HUES6 (cell line): ENCODE data around the gene FOXN3.

Experiments
- H3K27ac ChIP-seq: 2 replicates; pipeline ENCODE4 v1.7.0; 2013; ENCODE audit warnings: low read depth, mild to moderate bottlenecking, low read length, inconsistent platforms
- H3K27me3 ChIP-seq: 2 replicates; pipeline ENCODE4 v1.6.1; 2013; ENCODE audit warnings: low read length; ENCODE audit not compliant: control insufficient read depth, insufficient read depth
- H3K36me3 ChIP-seq: 2 replicates; pipeline ENCODE4 v1.6.1; 2013; ENCODE audit warnings: low read length; ENCODE audit not compliant: control insufficient read depth, insufficient read depth
- H3K4me1 ChIP-seq: 2 replicates; pipeline ENCODE4 v1.6.1; 2013; ENCODE audit warnings: low read length; ENCODE audit not compliant: control insufficient read depth, insufficient read depth
- H3K4me3 ChIP-seq: 2 replicates; pipeline ENCODE4 v1.5.1; 2013; ENCODE audit warnings: low read depth, low read length
- H3K9ac ChIP-seq: one replicate; pipeline ENCODE4 v1.6.1; 2013; ENCODE audit warnings: mild to moderate bottlenecking, low read length
- H3K9me3 ChIP-seq: 2 replicates; pipeline ENCODE4 v1.6.1; 2013; ENCODE audit warnings: low read depth, low read length; ENCODE audit not compliant: control insufficient read depth, insufficient read depth

FOXN3 gene

GRCh38 chr14:89370381-89370780 is 46.7 kb downstream of the FOXN3 start:
- H3K36me3 ChIP-seq: peaks cover 5% of the 10 kb centered on the region; the same call in 1 of the 2 replicates
- no peak overlapping the region for H3K27ac ChIP-seq
- H3K4me1 ChIP-seq: peaks cover 26% of the 10 kb centered on the region
- no peak overlapping the region for H3K4me3 ChIP-seq
- H3K9ac ChIP-seq: no peak overlapping the region
- no peaks in the 10 kb centered on the region for H3K27me3 ChIP-seq
- peaks cover 11% of the 10 kb centered on the region; the same call in 1 of the 2 replicates for H3K9me3 ChIP-seq

GRCh38 chr14:89369656-89370055 is 47.4 kb downstream of the FOXN3 start:
- Histone ChIP-seq H3K4me1 (peaks cover 30% of the 10 kb centered on the region), H3K27me3 (no peaks in the 10 kb centered on the region), H3K36me3 (peaks cover 5% of the 10 kb centered on the region; the same call in 1 of the 2 replicates), H3K9me3 (peaks cover 11% of the 10 kb centered on the region; the same call in 1 of the 2 replicates), H3K4me3 (no peak overlapping the region), H3K9ac (no peak overlapping the region), H3K27ac (no peak overlapping the region; the same call in 1 of the 2 replicates)

GRCh38 chr14:89368490-89369477 is 48.2 kb downstream of the FOXN3 start:
- peaks cover 30% of the 10 kb centered on the region for H3K4me1 ChIP-seq
- H3K27ac ChIP-seq: peak overlapping the region; percentile 64; the same call in 1 of the 2 replicates
- H3K36me3 ChIP-seq: peaks cover 5% of the 10 kb centered on the region; the same call in 1 of the 2 replicates
- no peak overlapping the region for H3K4me3 ChIP-seq
- H3K9me3 ChIP-seq: peaks cover 11% of the 10 kb centered on the region; the same call in 1 of the 2 replicates
- H3K27me3 ChIP-seq: no peaks in the 10 kb centered on the region
- H3K9ac ChIP-seq: no peak overlapping the region

- H3K4me3 ChIP-seq: no peak overlapping the region
- H3K9me3 ChIP-seq: peaks cover 11% of the 10 kb centered on the region; the same call in 1 of the 2 replicates
- no peak overlapping the region for H3K9ac ChIP-seq
- peaks cover 25% of the 10 kb centered on the region for H3K4me1 ChIP-seq
- no peak overlapping the region for H3K27ac ChIP-seq
- H3K36me3 ChIP-seq: peaks cover 10% of the 10 kb centered on the region
- H3K27me3 ChIP-seq: no peaks in the 10 kb centered on the region
These were observed 49.3 kb downstream of the FOXN3 start for GRCh38 chr14:89367779-89368120.

GRCh38 chr14:89366864-89367778 is 49.9 kb downstream of the FOXN3 start:
- no peaks in the 10 kb centered on the region for H3K27me3 ChIP-seq
- no peak overlapping the region for H3K9ac ChIP-seq
- H3K36me3 ChIP-seq: peaks cover 10% of the 10 kb centered on the region
- H3K4me3 ChIP-seq: no peak overlapping the region
- H3K9me3 ChIP-seq: peaks cover 11% of the 10 kb centered on the region; the same call in 1 of the 2 replicates
- H3K4me1 ChIP-seq: peaks cover 25% of the 10 kb centered on the region
- no peak overlapping the region for H3K27ac ChIP-seq

GRCh38 chr14:89365061-89365801 is 51.8 kb downstream of the FOXN3 start:
- no peak overlapping the region for H3K27ac ChIP-seq
- no peak overlapping the region for H3K4me3 ChIP-seq
- H3K4me1 ChIP-seq: peaks cover 19% of the 10 kb centered on the region
- no peaks in the 10 kb centered on the region for H3K27me3 ChIP-seq
- peaks cover 11% of the 10 kb centered on the region; the same call in 1 of the 2 replicates for H3K9me3 ChIP-seq
- H3K9ac ChIP-seq: no peak overlapping the region
- H3K36me3 ChIP-seq: peaks cover 7% of the 10 kb centered on the region

GRCh38 chr14:89364316-89364715 is 52.7 kb downstream of the FOXN3 start:
- peaks cover 5% of the 10 kb centered on the region; the same call in 1 of the 2 replicates for H3K9me3 ChIP-seq
- H3K4me1 ChIP-seq: peaks cover 19% of the 10 kb centered on the region
- H3K27ac ChIP-seq: no peak overlapping the region
- H3K36me3 ChIP-seq: peaks cover 12% of the 10 kb centered on the region
- H3K4me3 ChIP-seq: no peak overlapping the region
- H3K27me3 ChIP-seq: no peaks in the 10 kb centered on the region
- H3K9ac ChIP-seq: no peak overlapping the region

GRCh38 chr14:89360277-89360676 is 56.8 kb downstream of the FOXN3 start:
- Histone ChIP-seq H3K9me3 (no peaks in the 10 kb centered on the region), H3K4me3 (no peak overlapping the region), H3K27me3 (no peaks in the 10 kb centered on the region), H3K36me3 (peaks cover 22% of the 10 kb centered on the region), H3K9ac (no peak overlapping the region), H3K4me1 (peaks cover 3% of the 10 kb centered on the region; the same call in 1 of the 2 replicates), H3K27ac (no peak overlapping the region)

- Histone ChIP-seq H3K4me1 (no peaks in the 10 kb centered on the region; the same call in 1 of the 2 replicates), H3K27me3 (no peaks in the 10 kb centered on the region), H3K9me3 (no peaks in the 10 kb centered on the region), H3K4me3 (no peak overlapping the region), H3K27ac (no peak overlapping the region), H3K9ac (no peak overlapping the region), H3K36me3 (peaks cover 22% of the 10 kb centered on the region)
These were observed 57.4 kb downstream of the FOXN3 start for GRCh38 chr14:89359477-89360222.
